SK-N-SH treated with all-trans-retinoic acid at 6 μM for 48 hours (cell line): Measurements from ENCODE around the gene WFIKKN2.
A peak's percentile ranks its signal among the peaks of the same experiment; 100 is the strongest.

Experiments used
- ATAC-seq: fragments of 200-7000 bp; cut with Tn5 transposase; 3 replicates; pipeline ENCODE4 v1.9.1; 2020; ENCODE audit warnings: mild to moderate bottlenecking, moderate library complexity
- ARNTL ChIP-seq: fragments of 450-650 bp; formaldehyde crosslinking; IDR thresholded peaks from 2 replicates; pipeline ENCODE4 v1.5.0; 2020; ENCODE audit warnings: low read depth, mild to moderate bottlenecking, moderate library complexity, borderline replicate concordance
- BACH2 ChIP-seq: fragments of 250-450 bp; sonication (Bioruptor Pico); IDR thresholded peaks from 2 replicates; pipeline ENCODE4 v1.9.0; 2021; ENCODE audit warnings: mild to moderate bottlenecking, borderline replicate concordance
- CREB5 ChIP-seq: fragments of 250-450 bp; sonication (Bioruptor Pico); IDR thresholded peaks from 2 replicates; pipeline ENCODE4 v1.5.1; 2020; ENCODE audit warnings: low read depth, mild to moderate bottlenecking, moderate library complexity
- CSDC2 ChIP-seq: fragments of 250-450 bp; sonication (Bioruptor Pico); IDR thresholded peaks from 2 replicates; pipeline ENCODE4 v1.5.0; 2020; ENCODE audit warnings: mild to moderate bottlenecking, moderate library complexity
- CSRNP3 ChIP-seq: fragments of 250-450 bp; sonication (Bioruptor Pico); IDR thresholded peaks from 2 replicates; pipeline ENCODE4 v1.5.1; 2021; ENCODE audit warnings: mild to moderate bottlenecking, moderate library complexity
- ESRRG ChIP-seq: fragments of 250-450 bp; sonication (Bioruptor Pico); IDR thresholded peaks from 2 replicates; pipeline ENCODE4 v1.6.1; 2021; ENCODE audit warnings: mild to moderate bottlenecking
- GLIS3 ChIP-seq: fragments of 250-450 bp; sonication (Bioruptor Pico); IDR thresholded peaks from 2 replicates; pipeline ENCODE4 v1.5.0; 2020; ENCODE audit warnings: mild to moderate bottlenecking, moderate library complexity
- ISL1 ChIP-seq: fragments of 250-450 bp; sonication (Bioruptor Pico); IDR thresholded peaks from 2 replicates; pipeline ENCODE4 v2.1.2; 2022; ENCODE audit warnings: mild to moderate bottlenecking, moderate library complexity
- OSR1 ChIP-seq: fragments of 250-450 bp; sonication (Bioruptor Pico); IDR thresholded peaks from 2 replicates; pipeline ENCODE4 v1.8.0; 2022; ENCODE audit warnings: moderate library complexity, mild to moderate bottlenecking, inconsistent platforms
- PATZ1 ChIP-seq: fragments of 250-450 bp; sonication (Bioruptor Pico); IDR thresholded peaks from 2 replicates; pipeline ENCODE4 v1.8.0; 2020; ENCODE audit warnings: mild to moderate bottlenecking, moderate library complexity, borderline replicate concordance
- POU6F1 ChIP-seq: fragments of 250-450 bp; sonication (Bioruptor Pico); IDR thresholded peaks from 2 replicates; pipeline ENCODE4 v1.8.0; 2021; ENCODE audit warnings: low read depth, mild to moderate bottlenecking, moderate library complexity, borderline replicate concordance
- PPARA ChIP-seq: fragments of 250-450 bp; sonication (Bioruptor Pico); IDR thresholded peaks from 2 replicates; pipeline ENCODE4 v1.5.0; 2020; ENCODE audit warnings: mild to moderate bottlenecking, borderline replicate concordance
- RARB ChIP-seq: fragments of 250-450 bp; sonication (Bioruptor Pico); IDR thresholded peaks from 2 replicates; pipeline ENCODE4 v1.8.0; 2021; ENCODE audit warnings: mild to moderate bottlenecking, moderate library complexity
- SNAI2 ChIP-seq: fragments of 250-450 bp; sonication (Bioruptor Pico); IDR thresholded peaks from 2 replicates; pipeline ENCODE4 v1.5.0; 2020; ENCODE audit warnings: mild to moderate bottlenecking, moderate library complexity
- TCF4 ChIP-seq: fragments of 250-450 bp; sonication (Bioruptor Pico); IDR thresholded peaks from 2 replicates; pipeline ENCODE4 v1.8.0; 2021; ENCODE audit warnings: mild to moderate bottlenecking, moderate library complexity, borderline replicate concordance
- TOX ChIP-seq: fragments of 250-450 bp; sonication (Bioruptor Pico); IDR thresholded peaks from 2 replicates; pipeline ENCODE4 v1.8.0; 2021; ENCODE audit warnings: mild to moderate bottlenecking, moderate library complexity, borderline replicate concordance
- TSHZ2 ChIP-seq: fragments of 250-450 bp; sonication (Bioruptor Pico); IDR thresholded peaks from 2 replicates; pipeline ENCODE4 v1.5.0; 2020; ENCODE audit warnings: mild to moderate bottlenecking, moderate library complexity
- ZC3H10 ChIP-seq: fragments of 250-450 bp; sonication (Bioruptor Pico); IDR thresholded peaks from 2 replicates; pipeline ENCODE4 v1.5.1; 2021; ENCODE audit warnings: mild to moderate bottlenecking, moderate library complexity
- ZFP30 ChIP-seq: fragments of 450-650 bp; formaldehyde crosslinking; IDR thresholded peaks from 2 replicates; pipeline ENCODE4 v1.5.0; 2022; ENCODE audit warnings: mild to moderate bottlenecking, moderate library complexity
- ZNF565 ChIP-seq: fragments of 450-650 bp; formaldehyde crosslinking; conservative IDR thresholded peaks from 2 replicates; pipeline ENCODE4 v1.5.0; 2020; ENCODE audit warnings: low read depth, mild to moderate bottlenecking, moderate library complexity
- ZNF70 ChIP-seq: fragments of 450-650 bp; formaldehyde crosslinking; IDR thresholded peaks from 2 replicates; pipeline ENCODE4 v1.5.0; 2020; ENCODE audit warnings: mild to moderate bottlenecking, moderate library complexity
- ZNF8 ChIP-seq: fragments of 450-650 bp; formaldehyde crosslinking; IDR thresholded peaks from 2 replicates; pipeline ENCODE4 v1.5.0; 2020; ENCODE audit warnings: mild to moderate bottlenecking, moderate library complexity

Gene WFIKKN2

GRCh38 chr17:50848711-50849110 is 13.3 kb downstream of the WFIKKN2 start:
- no peak for ATAC-seq
- TF ChIP-seq OSR1 (CRISPR knock-in tag) (no peak), ZC3H10 (CRISPR knock-in tag) (no peak), PPARA (CRISPR knock-in tag) (no peak), BACH2 (no peak), SNAI2 (CRISPR knock-in tag) (no peak), ARNTL (no peak), TSHZ2 (CRISPR knock-in tag) (no peak), ESRRG (no peak), ZNF8 (no peak)

- no peak for ATAC-seq
- TF ChIP-seq POU6F1 (no peak), CSDC2 (CRISPR knock-in tag) (no peak), ZNF70 (CRISPR knock-in tag) (0 out of 2 replicates have a peak, but pooled peaks have one; percentile 52)
Observed at GRCh38 chr17:50850640-50851039, 15.3 kb downstream of the WFIKKN2 start.

- no peak for TF ChIP-seq TCF4 (CRISPR knock-in tag)
- TF ChIP-seq ZNF565: no peak
- no peak for TF ChIP-seq ISL1 (CRISPR knock-in tag)
- TF ChIP-seq TOX (CRISPR knock-in tag): no peak
- no peak for TF ChIP-seq ZNF8
- no peak for TF ChIP-seq ZC3H10 (CRISPR knock-in tag)
- no peak for TF ChIP-seq BACH2
- no peak for TF ChIP-seq ESRRG
- no peak for TF ChIP-seq GLIS3 (CRISPR knock-in tag)
- TF ChIP-seq CSDC2 (CRISPR knock-in tag): no peak
- TF ChIP-seq ARNTL: no peak
- TF ChIP-seq ZFP30: no peak
- TF ChIP-seq CSRNP3: no peak
- no peak for TF ChIP-seq PATZ1
- TF ChIP-seq, all 23 proteins: peak for 0
- ATAC-seq: no peak
Observed at GRCh38 chr17:50853015-50853615, 17.7 kb downstream of the WFIKKN2 start.

- no peak for ATAC-seq
- TF ChIP-seq ARNTL (no peak), CREB5 (no peak), BACH2 (no peak), OSR1 (CRISPR knock-in tag) (no peak), ZNF70 (CRISPR knock-in tag) (no peak), ZFP30 (no peak), TSHZ2 (CRISPR knock-in tag) (no peak), GLIS3 (CRISPR knock-in tag) (no peak), TCF4 (CRISPR knock-in tag) (no peak), CSRNP3 (no peak), RARB (no peak)
Observed at GRCh38 chr17:50853781-50854180, 18.4 kb downstream of the WFIKKN2 start.
